ENCODE results near the gene OVCA2.

The OVCA2 gene

DNA sequence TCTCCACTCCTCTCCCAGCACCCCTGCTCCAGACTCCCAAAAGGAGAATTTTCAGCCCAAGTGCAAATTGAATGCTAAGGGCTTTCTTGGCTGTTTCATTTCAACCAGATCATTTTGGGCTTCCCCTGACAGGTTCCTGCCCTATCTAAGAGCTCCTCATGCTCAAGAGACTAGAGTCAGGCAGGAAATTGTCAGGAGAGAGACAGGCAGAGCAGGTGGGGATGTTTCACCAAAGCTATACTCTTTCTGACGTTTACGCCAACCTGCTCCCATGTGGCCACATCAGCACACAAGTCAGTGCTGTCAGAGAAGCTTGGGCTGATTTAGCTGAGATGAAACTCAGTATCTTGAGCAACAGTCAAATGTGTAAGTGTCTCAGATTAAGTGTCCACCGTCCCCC is 44.5 kb downstream of the OVCA2 start:
- DNase-seq (ENCODE audit: low read depth in 2 of 2) = no peak

DNA sequence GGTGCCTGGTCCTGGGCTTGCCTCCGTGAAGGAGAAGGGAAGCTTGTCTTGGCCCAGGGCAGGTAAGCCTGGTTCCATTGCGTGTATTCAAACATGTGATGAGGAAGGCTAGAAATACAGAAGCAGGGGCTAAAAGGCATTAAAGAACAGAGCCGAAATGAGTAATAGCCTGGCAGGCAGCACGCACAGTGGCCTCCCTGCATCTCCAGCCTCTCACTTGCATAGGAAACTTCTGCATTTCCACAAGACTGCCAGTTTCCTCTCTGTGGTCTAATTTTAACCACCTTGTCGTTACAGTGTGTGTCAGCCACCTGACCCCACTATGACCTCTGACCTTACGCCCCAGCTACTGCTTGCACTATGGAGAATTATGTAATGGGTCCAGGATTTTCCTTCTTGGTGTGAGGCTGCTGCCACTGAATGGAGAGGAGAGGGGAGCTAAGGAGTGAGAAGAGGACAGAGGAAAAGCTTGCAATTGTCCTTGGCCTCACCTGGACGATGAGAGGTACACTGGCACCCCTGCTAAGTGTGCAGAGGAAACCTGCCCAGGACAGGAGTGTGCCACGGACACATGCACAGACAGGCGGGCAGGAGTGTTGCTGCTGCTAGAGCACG is 45.9 kb downstream of the OVCA2 start:
- DNase-seq (ENCODE audit: low read depth in 2 of 2) = peak in 1 of 2 experiments; percentile 55

GRCh38 chr17:2089021-2089422 is 47.2 kb downstream of the OVCA2 start:
- no peak for DNase-seq (ENCODE audit: low read depth in 2 of 2)

- DNase-seq (ENCODE audit: low read depth in 2 of 2) = no peak
These were observed 48.4 kb downstream of the OVCA2 start for GRCh38 chr17:2090210-2090641.

DNA sequence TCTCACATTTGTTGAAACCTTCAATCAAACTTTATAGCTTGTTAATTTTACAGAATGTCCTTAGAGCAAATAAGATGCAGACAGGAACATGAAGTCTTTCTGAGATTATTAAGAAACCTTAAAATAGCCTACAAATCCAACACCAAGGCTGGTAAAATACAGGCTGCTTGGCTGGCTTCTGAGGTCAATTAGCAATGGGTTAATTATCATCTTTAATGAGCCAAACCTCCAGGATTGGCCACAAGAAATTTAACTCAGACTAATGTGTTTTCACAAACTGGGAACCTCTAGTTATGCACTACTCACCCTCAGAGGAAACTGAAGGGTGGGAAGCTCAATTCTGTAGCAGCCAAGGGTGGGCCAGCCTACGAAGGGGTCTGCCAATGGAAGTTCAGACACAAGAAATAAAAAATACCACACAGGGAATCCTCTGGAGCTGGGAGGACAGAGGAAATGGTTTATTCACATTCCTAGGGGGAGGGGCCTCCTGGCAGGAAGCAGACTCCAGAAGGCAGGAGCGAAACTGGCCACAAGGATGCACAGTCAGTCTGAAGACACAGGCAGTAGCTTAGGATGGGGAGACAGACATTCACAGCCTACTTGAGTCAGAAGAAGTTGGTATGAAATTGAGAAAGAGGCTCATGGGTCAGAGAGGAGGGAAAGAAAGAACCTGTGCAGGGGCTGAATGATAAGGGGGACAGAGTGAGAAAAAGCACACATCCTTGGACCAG is 49.1 kb downstream of the OVCA2 start:
- no peak for DNase-seq (ENCODE audit: low read depth in 2 of 2)

GRCh38 chr17:2092253-2092652 is 50.4 kb downstream of the OVCA2 start:
- DNase-seq (ENCODE audit: low read depth in 2 of 2) = no peak
